Loucy (cell line): ENCODE measurements around the gene MRPL36.
A peak's percentile ranks its signal among the peaks of the same experiment; 100 is the strongest.

ENCODE experiments used
- H2AFZ ChIP-seq: fragments of 200-600 bp; sonication (generic); 2 replicates; pipeline ENCODE4 v1.6.0; 2016; ENCODE audit warnings: antibody characterized with exemption, mild to moderate bottlenecking, low read length, moderate library complexity
- H3F3A ChIP-seq: fragments of 200-600 bp; 2 replicates; pipeline ENCODE4 v1.6.0; 2016; ENCODE audit warnings: antibody characterized with exemption, low read depth, mild to moderate bottlenecking
- H3K27me3 ChIP-seq: fragments of 200-600 bp; sonication (generic); 2 replicates; pipeline ENCODE4 v1.6.1; 2014; ENCODE audit warnings: low read length, mild to moderate bottlenecking; ENCODE audit not compliant: insufficient read depth, poor library complexity, severe bottlenecking
- H3K36me3 ChIP-seq: fragments of 200-600 bp; sonication (generic); 2 replicates; pipeline ENCODE4 v1.6.1; 2016; ENCODE audit warnings: low read length; ENCODE audit not compliant: insufficient read depth
- H3K4me1 ChIP-seq: fragments of 200-600 bp; sonication (generic); 2 replicates; pipeline ENCODE4 v1.5.1; 2014; ENCODE audit warnings: low read length, mild to moderate bottlenecking; ENCODE audit not compliant: insufficient read depth, poor library complexity, severe bottlenecking
- H3K4me2 ChIP-seq: fragments of 200-600 bp; sonication (generic); 2 replicates; pipeline ENCODE4 v1.6.0; 2014; ENCODE audit warnings: antibody characterized with exemption, low read length, low read depth, mild to moderate bottlenecking; ENCODE audit not compliant: poor library complexity, severe bottlenecking
- H3K4me3 ChIP-seq: fragments of 200-600 bp; sonication (generic); 2 replicates; pipeline ENCODE4 v1.5.1; 2014; ENCODE audit warnings: low read length, mild to moderate bottlenecking, mixed read lengths; ENCODE audit not compliant: poor library complexity, severe bottlenecking
- H3K79me2 ChIP-seq: fragments of 200-600 bp; sonication (generic); 2 replicates; pipeline ENCODE4 v1.6.1; 2014; ENCODE audit warnings: low read length; ENCODE audit not compliant: insufficient read depth
- H3K9ac ChIP-seq: fragments of 200-600 bp; sonication (generic); 2 replicates; pipeline ENCODE4 v1.6.0; 2014; ENCODE audit warnings: mild to moderate bottlenecking, low read depth, low read length, moderate library complexity; ENCODE audit not compliant: poor library complexity, severe bottlenecking
- H3K9me2 ChIP-seq: fragments of 200-600 bp; sonication (generic); replicated peaks from 2 replicates; pipeline ENCODE4 v1.6.1; 2016; ENCODE audit warnings: low read depth, low read length, mixed read lengths
- H3K9me3 ChIP-seq: fragments of 200-600 bp; sonication (generic); 2 replicates; pipeline ENCODE4 v1.6.1; 2014; ENCODE audit warnings: mild to moderate bottlenecking, antibody characterized with exemption, low read length, low read depth; ENCODE audit not compliant: insufficient read depth
- H4K20me1 ChIP-seq: fragments of 200-600 bp; sonication (generic); 2 replicates; pipeline ENCODE4 v1.6.0; 2014; ENCODE audit warnings: antibody characterized with exemption, low read length, mild to moderate bottlenecking; ENCODE audit not compliant: insufficient read depth, poor library complexity, severe bottlenecking
- CTCF ChIP-seq: fragments of 200-600 bp; sonication (generic); conservative IDR thresholded peaks from 2 replicates; pipeline ENCODE4 v1.5.1; 2014; ENCODE audit warnings: mild to moderate bottlenecking, antibody characterized with exemption, low read length
- EZH2phosphoT487 ChIP-seq: fragments of 200-600 bp; IDR thresholded peaks from 2 replicates; pipeline ENCODE4 v1.6.1; 2018; ENCODE audit warnings: antibody characterized with exemption, mild to moderate bottlenecking, moderate library complexity, borderline replicate concordance

Gene MRPL36

GRCh38 chr5:1803192-1803591 lies 3.6 kb upstream of the MRPL36 start:
- Histone ChIP-seq H3K4me2 (peak overlapping the region; percentile 89), H3K9me2 (no peaks in the 10 kb centered on the region), H3K4me1 (peaks cover 26% of the 10 kb centered on the region), H3K9ac (peak overlapping the region; percentile 23), H3F3A (no peaks in the 10 kb centered on the region), H4K20me1 (peaks cover 29% of the 10 kb centered on the region), H3K79me2 (peaks cover 93% of the 10 kb centered on the region), H3K4me3 (peak overlapping the region; percentile 80), H2AFZ (no peak overlapping the region), H3K9me3 (no peaks in the 10 kb centered on the region), H3K27me3 (no peaks in the 10 kb centered on the region), H3K36me3 (peaks cover 47% of the 10 kb centered on the region)
- TF ChIP-seq CTCF (no peak), EZH2phosphoT487 (no peak)

- H3K9ac ChIP-seq, result peak overlapping the region; percentile 84
- H3K9me2 ChIP-seq, result no peaks in the 10 kb centered on the region
- H2AFZ ChIP-seq, result no peak overlapping the region
- H3K4me2 ChIP-seq, result peak overlapping the region; percentile 89
- peak overlapping the region; percentile 80 for H3K4me3 ChIP-seq
- H3K9me3 ChIP-seq, result no peaks in the 10 kb centered on the region
- no peaks in the 10 kb centered on the region for H3K27me3 ChIP-seq
- no peaks in the 10 kb centered on the region for H3F3A ChIP-seq
- peaks cover 31% of the 10 kb centered on the region for H4K20me1 ChIP-seq
- H3K79me2 ChIP-seq, result peaks cover 93% of the 10 kb centered on the region
- TF ChIP-seq CTCF (no peak), EZH2phosphoT487 (no peak)
- peaks cover 34% of the 10 kb centered on the region for H3K36me3 ChIP-seq
- peaks cover 36% of the 10 kb centered on the region for H3K4me1 ChIP-seq
Measured at GRCh38 chr5:1801967-1802295, 2.3 kb upstream of the MRPL36 start.

GRCh38 chr5:1801222-1801966 lies 1.8 kb upstream of the MRPL36 start, which contains the start of gene NDUFS6:
NDUFS6 (plus strand) TSS chr5:1801407; CDS start chr5:1801418, 11 bp downstream.
- Histone ChIP-seq H3K4me1 (peaks cover 36% of the 10 kb centered on the region), H2AFZ (peak within 1 kb of the TSS; percentile 89), H3K79me2 (peaks cover 89% of the 10 kb centered on the region), H3K9me2 (no peaks in the 10 kb centered on the region), H3F3A (no peaks in the 10 kb centered on the region), H4K20me1 (peaks cover 30% of the 10 kb centered on the region), H3K4me3 (peak within 1 kb of the TSS; percentile 80), H3K9ac (peak within 1 kb of the TSS; percentile 84), H3K9me3 (no peaks in the 10 kb centered on the region), H3K36me3 (peaks cover 29% of the 10 kb centered on the region), H3K27me3 (no peaks in the 10 kb centered on the region), H3K4me2 (peak within 1 kb of the TSS; percentile 89)
- TF ChIP-seq EZH2phosphoT487 (no peak), CTCF (no peak)
